Measurements from ENCODE around the gene RALGPS1. TPM values are rescaled to one million over a fixed set of nuclear protein-coding genes. Genes with fewer than 3 reads are reported as not detected.

Gene RALGPS1
- total RNA-seq, 2 donors from 2014 or later, result 7.6 to 18.5 TPM

GRCh38 chr9:127007638-127008037 lies 93.1 kb downstream of the RALGPS1 start:
- no peaks in the 10 kb centered on the region for H3K36me3 ChIP-seq
- ATAC-seq (ENCODE audit: insufficient number of reproducible peaks, low FRiP score, low read depth) (no peak), DNase-seq (ENCODE audit: low spot score) (no peak)
- no peaks in the 10 kb centered on the region for H3K9me3 ChIP-seq
- peaks cover 9 to 19% of the 10 kb centered on the region in 2 donors for H3K4me1 ChIP-seq (ENCODE audit: control insufficient read depth in 1 of 2, low read depth in 2 of 2)
- H3K4me3 ChIP-seq, result no peak overlapping the region
- no peak overlapping the region for H3K27ac ChIP-seq
- TF ChIP-seq CTCF (IDR thresholded peaks at IDR 0.05), result no peak
- no peaks in the 10 kb centered on the region for H3K27me3 ChIP-seq (replicated peaks; ENCODE audit: insufficient read depth)

- DNase-seq (ENCODE audit: low spot score) (no peak), ATAC-seq (ENCODE audit: insufficient number of reproducible peaks, low FRiP score, low read depth) (no peak)
- no peaks in the 10 kb centered on the region for H3K36me3 ChIP-seq
- H3K9me3 ChIP-seq, result no peaks in the 10 kb centered on the region
- no peaks in the 10 kb centered on the region for H3K27me3 ChIP-seq (replicated peaks; ENCODE audit: insufficient read depth)
- no peak overlapping the region for H3K4me3 ChIP-seq
- H3K4me1 ChIP-seq (ENCODE audit: control insufficient read depth in 1 of 2, low read depth in 2 of 2), result peaks cover 9 to 19% of the 10 kb centered on the region in 2 donors
- no peak overlapping the region for H3K27ac ChIP-seq
- no peak for TF ChIP-seq CTCF (IDR thresholded peaks at IDR 0.05)
Measured at GRCh38 chr9:127008076-127008475, 93.5 kb downstream of the RALGPS1 start.

- DNase-seq (ENCODE audit: low spot score), result no peak
- Histone ChIP-seq H3K27me3 (replicated peaks; ENCODE audit: insufficient read depth) (no peaks in the 10 kb centered on the region), H3K4me1 (ENCODE audit: control insufficient read depth in 1 of 2, low read depth in 2 of 2) (no peaks in the 10 kb centered on the region), H3K27ac (no peak overlapping the region), H3K9me3 (no peaks in the 10 kb centered on the region), H3K36me3 (no peaks in the 10 kb centered on the region), H3K4me3 (no peak overlapping the region)
- ATAC-seq (ENCODE audit: insufficient number of reproducible peaks, low FRiP score, low read depth), result no peak
- no peak for TF ChIP-seq CTCF (IDR thresholded peaks at IDR 0.05)
Measured at GRCh38 chr9:127011772-127012171, 97.2 kb downstream of the RALGPS1 start.

- Histone ChIP-seq H3K27me3 (replicated peaks; ENCODE audit: insufficient read depth) (no peaks in the 10 kb centered on the region), H3K36me3 (no peaks in the 10 kb centered on the region), H3K4me3 (no peak overlapping the region), H3K27ac (no peak overlapping the region), H3K4me1 (ENCODE audit: control insufficient read depth in 1 of 2, low read depth in 2 of 2) (no peaks in the 10 kb centered on the region), H3K9me3 (no peaks in the 10 kb centered on the region)
- ATAC-seq (ENCODE audit: insufficient number of reproducible peaks, low FRiP score, low read depth), result no peak
- no peak for DNase-seq (ENCODE audit: low spot score)
- no peak for TF ChIP-seq CTCF (IDR thresholded peaks at IDR 0.05)
Measured at GRCh38 chr9:127012250-127012649, 97.7 kb downstream of the RALGPS1 start.

GRCh38 chr9:127013597-127013996 lies 99.0 kb downstream of the RALGPS1 start:
- Histone ChIP-seq H3K4me1 (ENCODE audit: control insufficient read depth in 1 of 2, low read depth in 2 of 2) (no peaks in the 10 kb centered on the region), H3K4me3 (no peak overlapping the region), H3K27me3 (replicated peaks; ENCODE audit: insufficient read depth) (no peaks in the 10 kb centered on the region), H3K9me3 (no peaks in the 10 kb centered on the region), H3K36me3 (no peaks in the 10 kb centered on the region), H3K27ac (no peak overlapping the region)
- DNase-seq (ENCODE audit: low spot score), result no peak
- TF ChIP-seq CTCF (IDR thresholded peaks at IDR 0.05), result no peak
- no peak for ATAC-seq (ENCODE audit: insufficient number of reproducible peaks, low FRiP score, low read depth)
